Brain microvascular endothelial cell (primary cell): ENCODE results near the gene CPM.

Experiments
- DNase-seq: peaks from one replicate; pipeline ENCODE4 v3.0.0-alpha.2; 2020
- H3K27ac ChIP-seq: fragments of 250-450 bp; sonication (Bioruptor Pico); 2 replicates; pipeline ENCODE4 v1.5.1; 2020; ENCODE audit warnings: mild to moderate bottlenecking, moderate library complexity
- H3K27me3 ChIP-seq: fragments of 250-450 bp; sonication (Bioruptor Pico); replicated peaks from 2 replicates; pipeline ENCODE4 v1.5.1; 2020; ENCODE audit warnings: mild to moderate bottlenecking
- H3K36me3 ChIP-seq: fragments of 250-450 bp; sonication (Bioruptor Pico); replicated peaks from 2 replicates; pipeline ENCODE4 v1.5.1; 2020; ENCODE audit warnings: mild to moderate bottlenecking
- H3K4me3 ChIP-seq: 2 replicates; pipeline ENCODE4 v1.5.1; 2011; ENCODE audit warnings: low read depth, mild to moderate bottlenecking, control low read depth, low read length, moderate library complexity
- CTCF ChIP-seq: IDR thresholded peaks from 2 replicates; pipeline ENCODE4 v1.5.1; 2011; ENCODE audit warnings: low read depth, mild to moderate bottlenecking, moderate library complexity, low read length, control low read depth, inconsistent platforms; ENCODE audit errors: missing control alignments
- in situ Hi-C: cut with HindIII; loops from 2 replicates; pipeline ENCODE4 v1.10.0; 2017; ENCODE audit warnings: low sequenced_read_pairs, low pct_ligation_motif_present

CPM gene

DNA sequence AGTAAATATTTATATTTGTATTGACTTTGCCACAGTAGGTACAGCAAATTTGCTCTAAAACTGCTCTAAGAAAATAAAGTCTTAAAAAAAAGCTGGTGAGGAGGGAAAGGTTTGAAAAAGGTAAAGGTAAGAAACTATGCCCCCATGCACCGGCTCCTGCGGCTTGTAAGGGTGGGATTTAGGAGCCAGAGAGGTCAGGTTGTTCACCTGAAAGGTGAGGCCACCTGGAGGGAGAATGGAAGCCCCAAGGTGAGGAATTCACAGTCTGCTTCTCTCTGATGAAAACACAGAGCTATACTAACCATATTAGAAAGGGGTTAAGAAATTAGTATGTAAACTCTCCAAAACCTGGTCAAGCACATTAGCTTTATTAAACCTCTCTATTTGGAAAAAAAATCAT is 31.8 kb downstream of the CPM start:
- DNase-seq: no peak
- in situ Hi-C loops: no loop called here
- Histone ChIP-seq H3K36me3 (no peaks in the 10 kb centered on the region), H3K27me3 (no peaks in the 10 kb centered on the region), H3K4me3 (no peak overlapping the region), H3K27ac (no peak overlapping the region)
- no peak for TF ChIP-seq CTCF

GRCh38 chr12:68900241-68900640 is 32.7 kb downstream of the CPM start:
- TF ChIP-seq CTCF: no peak
- H3K27me3 ChIP-seq: no peaks in the 10 kb centered on the region
- H3K27ac ChIP-seq: no peak overlapping the region
- DNase-seq: no peak
- in situ Hi-C loops: no loop called here
- H3K4me3 ChIP-seq: no peak overlapping the region
- H3K36me3 ChIP-seq: no peaks in the 10 kb centered on the region

- H3K27ac ChIP-seq: peak overlapping the region; percentile 40
- H3K27me3 ChIP-seq: no peaks in the 10 kb centered on the region
Measured at GRCh38 chr12:68899251-68899771, 33.7 kb downstream of the CPM start.

DNA sequence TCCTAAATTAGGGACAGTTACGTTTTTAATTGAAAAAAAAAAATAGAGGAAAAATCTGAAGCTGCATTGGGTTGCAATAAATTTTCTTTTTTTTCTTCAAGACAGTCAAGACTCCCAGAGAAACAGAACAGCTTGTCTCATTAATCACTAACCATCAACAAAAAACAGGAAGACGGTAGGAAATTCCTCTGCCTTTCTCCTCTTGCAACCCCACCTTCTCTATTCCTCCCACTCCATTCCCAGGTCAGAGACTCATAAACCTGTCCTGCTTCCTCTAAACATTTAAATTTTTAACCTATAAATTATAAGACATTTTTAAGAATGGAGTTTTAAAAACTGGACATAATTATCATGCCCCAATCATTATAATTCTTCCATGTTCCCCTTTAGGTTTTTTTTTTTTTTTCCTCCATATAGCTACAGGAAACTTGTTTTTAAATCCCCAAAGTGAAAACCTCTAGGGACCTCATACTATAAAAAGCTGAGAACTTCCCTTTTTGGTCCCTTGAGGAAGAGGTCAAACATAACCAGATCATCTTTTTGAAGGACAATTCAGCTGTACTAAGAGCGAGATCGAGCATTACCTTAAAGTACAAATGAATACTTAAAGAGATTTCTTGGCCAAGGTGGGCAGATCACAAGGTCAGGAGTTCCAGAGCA is 36.0 kb downstream of the CPM start:
- no peaks in the 10 kb centered on the region for H3K27me3 ChIP-seq
- no peak for TF ChIP-seq CTCF
- H3K36me3 ChIP-seq: no peaks in the 10 kb centered on the region
- in situ Hi-C loops: no loop called here
- peak overlapping the region; percentile 27 for H3K27ac ChIP-seq
- no peak overlapping the region for H3K4me3 ChIP-seq
- no peak for DNase-seq

More at GRCh38 chr12:68899251-68899771, 33.7 kb downstream of the CPM start:
- Histone ChIP-seq H3K4me3 (no peak overlapping the region), H3K36me3 (no peaks in the 10 kb centered on the region)
- peak; percentile 72 for DNase-seq
- peak; percentile 76 for TF ChIP-seq CTCF
- in situ Hi-C loops: no loop called here

- in situ Hi-C loops: no loop called here
- H3K4me3 ChIP-seq: no peak overlapping the region
- no peak for TF ChIP-seq CTCF
- DNase-seq: no peak
- no peaks in the 10 kb centered on the region for H3K27me3 ChIP-seq
- no peaks in the 10 kb centered on the region for H3K36me3 ChIP-seq
- no peak overlapping the region for H3K27ac ChIP-seq
Measured at GRCh38 chr12:68894276-68894855, 38.6 kb downstream of the CPM start.
